Measurements from ENCODE around the gene KCNMB2. TPM values are rescaled to one million over a fixed set of nuclear protein-coding genes. Genes with fewer than 3 reads are reported as not detected.

The KCNMB2 gene
- total RNA-seq, 2 experiments from 2014 or later, result not detected

DNA sequence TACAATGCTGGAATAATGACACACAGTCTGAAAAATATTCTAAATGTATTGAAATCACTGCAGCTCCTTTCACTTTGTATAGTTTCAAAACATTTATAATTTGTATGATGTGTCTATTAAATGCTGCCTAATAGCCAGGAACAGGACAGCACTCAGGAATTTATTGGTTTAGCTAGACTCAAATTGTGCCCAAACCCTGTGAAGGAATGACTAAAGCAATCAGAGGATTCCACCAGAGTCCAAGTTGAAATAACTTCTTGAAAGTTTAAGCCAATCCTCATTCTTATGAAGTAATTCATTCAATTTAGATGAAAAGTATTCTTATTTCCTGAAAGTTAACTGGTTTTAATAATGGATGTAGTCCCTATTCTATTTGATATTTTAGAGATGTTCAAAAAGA is 268.4 kb downstream of the KCNMB2 start:
- intact Hi-C loops (cut with micrococcal nuclease), result no loop called here
- DNase-seq, result no peak
- Mint-ChIP-seq H3K9me3 (no peaks in the 10 kb centered on the region), H3K4me3 (no peak overlapping the region), H3K27me3 (ENCODE audit: low read depth) (no peaks in the 10 kb centered on the region), H3K27ac (no peak overlapping the region), H3K4me1 (ENCODE audit: low read depth) (no peaks in the 10 kb centered on the region), H3K36me3 (ENCODE audit: low read depth) (no peaks in the 10 kb centered on the region)
- CTCF ChIA-PET, result interaction anchor here (0.8 kb wide), 1 partner anchor 139 kb away, joined by 3 read pairs; no protein-coding TSS in a partner anchor

GRCh38 chr3:178805741-178806140 is 269.5 kb downstream of the KCNMB2 start:
- intact Hi-C loops (cut with micrococcal nuclease), result no loop called here
- no peak for DNase-seq
- no peaks in the 10 kb centered on the region for H3K9me3 Mint-ChIP-seq
- no peaks in the 10 kb centered on the region for H3K4me1 Mint-ChIP-seq (ENCODE audit: low read depth)
- no peak overlapping the region for H3K4me3 Mint-ChIP-seq
- H3K36me3 Mint-ChIP-seq (ENCODE audit: low read depth), result no peaks in the 10 kb centered on the region
- no peak overlapping the region for H3K27ac Mint-ChIP-seq
- CTCF ChIA-PET, result no interaction called here
- no peaks in the 10 kb centered on the region for H3K27me3 Mint-ChIP-seq (ENCODE audit: low read depth)

GRCh38 chr3:178806651-178807050 is 270.4 kb downstream of the KCNMB2 start:
- CTCF ChIA-PET, result no interaction called here
- DNase-seq, result no peak
- Mint-ChIP-seq H3K4me3 (no peak overlapping the region), H3K36me3 (ENCODE audit: low read depth) (no peaks in the 10 kb centered on the region), H3K9me3 (no peaks in the 10 kb centered on the region), H3K27me3 (ENCODE audit: low read depth) (no peaks in the 10 kb centered on the region), H3K27ac (no peak overlapping the region), H3K4me1 (ENCODE audit: low read depth) (no peaks in the 10 kb centered on the region)
- intact Hi-C loops (cut with micrococcal nuclease), result no loop called here

DNA sequence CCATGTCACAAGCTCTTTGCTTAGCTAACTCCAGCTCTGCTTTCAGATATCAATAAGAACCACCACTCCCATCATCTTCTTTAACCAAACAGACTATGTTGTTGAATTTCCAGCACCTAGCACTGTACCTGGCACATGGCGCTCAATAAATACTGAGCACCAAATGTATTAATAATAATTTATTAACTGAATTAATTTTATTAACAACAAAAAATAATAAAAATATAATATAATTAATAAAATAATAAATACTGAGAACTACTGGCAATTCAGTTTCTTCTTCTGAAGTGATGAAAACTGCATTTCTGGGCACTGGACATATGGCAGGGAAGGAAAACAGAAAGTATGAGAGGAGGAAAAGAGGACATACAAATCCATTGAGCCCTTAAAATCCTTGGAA is 271.5 kb downstream of the KCNMB2 start:
- intact Hi-C loops (cut with micrococcal nuclease), result no loop called here
- no peak overlapping the region for H3K4me3 Mint-ChIP-seq
- no peaks in the 10 kb centered on the region for H3K36me3 Mint-ChIP-seq (ENCODE audit: low read depth)
- H3K4me1 Mint-ChIP-seq (ENCODE audit: low read depth), result no peaks in the 10 kb centered on the region
- H3K9me3 Mint-ChIP-seq, result no peaks in the 10 kb centered on the region
- no peaks in the 10 kb centered on the region for H3K27me3 Mint-ChIP-seq (ENCODE audit: low read depth)
- CTCF ChIA-PET, result no interaction called here
- H3K27ac Mint-ChIP-seq, result no peak overlapping the region
- DNase-seq, result no peak

- H3K27me3 Mint-ChIP-seq (ENCODE audit: low read depth), result no peaks in the 10 kb centered on the region
- CTCF ChIA-PET, result interaction anchor here (0.6 kb wide), 1 partner anchor 162 kb away, joined by 3 read pairs; no protein-coding TSS in a partner anchor
- no peak overlapping the region for H3K4me3 Mint-ChIP-seq
- H3K27ac Mint-ChIP-seq, result no peak overlapping the region
- no peaks in the 10 kb centered on the region for H3K4me1 Mint-ChIP-seq (ENCODE audit: low read depth)
- no peak for DNase-seq
- no peaks in the 10 kb centered on the region for H3K36me3 Mint-ChIP-seq (ENCODE audit: low read depth)
- H3K9me3 Mint-ChIP-seq, result no peaks in the 10 kb centered on the region
- intact Hi-C loops (cut with micrococcal nuclease), result no loop called here
Observed at GRCh38 chr3:178808748-178809147, 272.5 kb downstream of the KCNMB2 start.

GRCh38 chr3:178810181-178810580 is 273.9 kb downstream of the KCNMB2 start:
- Mint-ChIP-seq H3K4me1 (ENCODE audit: low read depth) (no peaks in the 10 kb centered on the region), H3K4me3 (no peak overlapping the region), H3K9me3 (no peaks in the 10 kb centered on the region), H3K27ac (no peak overlapping the region), H3K36me3 (ENCODE audit: low read depth) (no peaks in the 10 kb centered on the region), H3K27me3 (ENCODE audit: low read depth) (no peaks in the 10 kb centered on the region)
- DNase-seq, result no peak
- CTCF ChIA-PET, result interaction anchor here (0.8 kb wide), 1 partner anchor 11 kb away, joined by 5 read pairs; no protein-coding TSS in a partner anchor
- intact Hi-C loops (cut with micrococcal nuclease), result no loop called here

DNA sequence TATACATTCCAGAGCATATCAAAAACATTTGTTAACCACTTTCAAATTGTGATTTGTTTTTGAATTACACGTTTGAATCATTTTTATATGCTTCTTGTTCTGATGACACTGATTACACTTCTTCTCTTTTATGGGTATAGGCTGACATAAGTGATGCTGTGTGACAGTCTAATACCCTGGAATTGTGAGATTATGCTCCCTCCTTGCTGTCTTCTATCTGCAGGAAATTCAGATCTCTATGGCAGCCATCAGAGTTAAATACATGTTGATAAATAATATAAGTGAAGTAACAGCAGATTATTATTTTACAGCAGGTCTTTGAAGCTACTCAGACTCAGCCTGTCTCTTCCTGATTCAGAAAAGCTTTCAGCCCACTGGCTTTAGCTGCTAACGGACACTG is 286.5 kb downstream of the KCNMB2 start:
- Mint-ChIP-seq H3K27me3 (ENCODE audit: low read depth) (peaks cover 5% of the 10 kb centered on the region), H3K36me3 (ENCODE audit: low read depth) (no peaks in the 10 kb centered on the region), H3K27ac (no peak overlapping the region), H3K9me3 (peaks cover 2% of the 10 kb centered on the region), H3K4me3 (no peak overlapping the region), H3K4me1 (ENCODE audit: low read depth) (no peaks in the 10 kb centered on the region)
- DNase-seq, result no peak
- intact Hi-C loops (cut with micrococcal nuclease), result no loop called here
- CTCF ChIA-PET, result no interaction called here

- intact Hi-C loops (cut with micrococcal nuclease), result no loop called here
- Mint-ChIP-seq H3K4me1 (ENCODE audit: low read depth) (no peaks in the 10 kb centered on the region), H3K36me3 (ENCODE audit: low read depth) (no peaks in the 10 kb centered on the region), H3K27ac (no peak overlapping the region), H3K27me3 (ENCODE audit: low read depth) (peaks cover 4% of the 10 kb centered on the region), H3K9me3 (peaks cover 2% of the 10 kb centered on the region), H3K4me3 (no peak overlapping the region)
- CTCF ChIA-PET, result no interaction called here
- DNase-seq, result no peak
Observed at GRCh38 chr3:178823150-178823549, 286.9 kb downstream of the KCNMB2 start.

DNA sequence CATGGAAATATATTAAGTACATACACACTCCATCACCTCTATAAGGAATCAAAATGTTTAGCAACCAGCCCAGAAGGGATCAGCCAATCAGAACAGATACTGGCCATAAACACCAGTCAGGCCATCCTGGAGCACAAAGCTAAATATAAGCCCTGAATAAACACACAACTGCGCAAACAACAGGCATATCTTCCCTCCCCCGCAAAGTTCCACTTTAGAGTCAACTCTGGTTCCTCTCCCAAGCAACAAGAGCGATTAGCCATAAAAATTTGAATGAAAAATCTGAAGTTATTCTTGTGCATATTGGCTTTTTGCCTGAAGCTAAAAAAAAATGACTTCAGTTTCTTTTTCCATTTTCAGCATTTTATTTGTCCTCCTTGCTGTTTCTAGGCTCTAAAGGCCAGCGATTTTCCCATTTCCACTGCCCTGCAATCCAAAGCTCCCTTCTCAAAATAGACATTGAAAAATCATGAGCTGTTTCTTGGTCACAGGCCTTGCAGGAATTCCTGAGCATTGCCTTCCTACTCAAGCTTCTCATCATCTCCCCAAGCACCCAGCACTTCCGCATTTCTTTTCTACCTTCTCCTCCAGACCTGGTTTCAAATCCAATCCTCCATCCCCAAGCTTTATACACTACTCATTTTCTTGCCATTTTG is 287.5 kb downstream of the KCNMB2 start:
- intact Hi-C loops (cut with micrococcal nuclease), result no loop called here
- Mint-ChIP-seq H3K27ac (no peak overlapping the region), H3K4me1 (ENCODE audit: low read depth) (no peaks in the 10 kb centered on the region), H3K9me3 (peaks cover under 1% of the 10 kb centered on the region), H3K36me3 (ENCODE audit: low read depth) (no peaks in the 10 kb centered on the region), H3K4me3 (no peak overlapping the region), H3K27me3 (ENCODE audit: low read depth) (peaks cover under 1% of the 10 kb centered on the region)
- no peak for DNase-seq
- CTCF ChIA-PET, result interaction anchor here (0.7 to 1.1 kb wide), 2 partner anchors 17 to 677 kb away, joined by 4 read pairs; no protein-coding TSS in a partner anchor

- Mint-ChIP-seq H3K9me3 (no peaks in the 10 kb centered on the region), H3K4me1 (ENCODE audit: low read depth) (no peaks in the 10 kb centered on the region), H3K27me3 (ENCODE audit: low read depth) (no peaks in the 10 kb centered on the region), H3K36me3 (ENCODE audit: low read depth) (no peaks in the 10 kb centered on the region), H3K27ac (no peak overlapping the region), H3K4me3 (no peak overlapping the region)
- no peak for DNase-seq
- intact Hi-C loops (cut with micrococcal nuclease), result no loop called here
- CTCF ChIA-PET, result interaction anchor here (0.9 kb wide), 1 partner anchor 10 kb away, joined by 3 read pairs; no protein-coding TSS in a partner anchor
Observed at GRCh38 chr3:178826435-178827123, 290.3 kb downstream of the KCNMB2 start.

GRCh38 chr3:178827285-178827856 is 291.1 kb downstream of the KCNMB2 start:
- no peaks in the 10 kb centered on the region for H3K9me3 Mint-ChIP-seq
- intact Hi-C loops (cut with micrococcal nuclease), result no loop called here
- no peaks in the 10 kb centered on the region for H3K4me1 Mint-ChIP-seq (ENCODE audit: low read depth)
- H3K4me3 Mint-ChIP-seq, result no peak overlapping the region
- no peak overlapping the region for H3K27ac Mint-ChIP-seq
- CTCF ChIA-PET, result interaction anchor here (0.6 to 1.2 kb wide), 2 partner anchors 9 to 213 kb away, joined by 3 to 4 read pairs; no protein-coding TSS in a partner anchor
- no peak for DNase-seq
- H3K36me3 Mint-ChIP-seq (ENCODE audit: low read depth), result no peaks in the 10 kb centered on the region
- H3K27me3 Mint-ChIP-seq (ENCODE audit: low read depth), result no peaks in the 10 kb centered on the region

- H3K4me3 Mint-ChIP-seq, result no peak overlapping the region
- no peak overlapping the region for H3K27ac Mint-ChIP-seq
- DNase-seq, result no peak
- no peaks in the 10 kb centered on the region for H3K36me3 Mint-ChIP-seq (ENCODE audit: low read depth)
- peaks cover 14% of the 10 kb centered on the region for H3K27me3 Mint-ChIP-seq (ENCODE audit: low read depth)
- CTCF ChIA-PET, result no interaction called here
- no peaks in the 10 kb centered on the region for H3K9me3 Mint-ChIP-seq
- intact Hi-C loops (cut with micrococcal nuclease), result no loop called here
- H3K4me1 Mint-ChIP-seq (ENCODE audit: low read depth), result no peaks in the 10 kb centered on the region
Observed at GRCh38 chr3:178833695-178834094, 297.5 kb downstream of the KCNMB2 start.

- DNase-seq, result no peak
- intact Hi-C loops (cut with micrococcal nuclease), result no loop called here
- Mint-ChIP-seq H3K4me3 (no peak overlapping the region), H3K9me3 (no peaks in the 10 kb centered on the region), H3K36me3 (ENCODE audit: low read depth) (no peaks in the 10 kb centered on the region), H3K27me3 (ENCODE audit: low read depth) (peaks cover 14% of the 10 kb centered on the region), H3K27ac (no peak overlapping the region), H3K4me1 (ENCODE audit: low read depth) (no peaks in the 10 kb centered on the region)
- CTCF ChIA-PET, result no interaction called here
Observed at GRCh38 chr3:178835033-178835432, 298.8 kb downstream of the KCNMB2 start.

All from activated naive CD4-positive, alpha-beta T cell treated with anti-CD3 and anti-CD28 coated beads for 36 hours (primary cell).